Peyer's patch (tissue), 4 donors: ENCODE measurements around the gene GAS2L3. TPM values are rescaled to one million over a fixed set of nuclear protein-coding genes. Genes with fewer than 3 reads are reported as not detected.

Source experiments
- DNase-seq, 3 donors: peaks; one replicate each; pipeline ENCODE4 v3.0.0-alpha.2; 2017 to 2019
- H3K27ac ChIP-seq, 4 donors: fragments of 200-600 bp; sonication (generic); one replicate each; pipeline ENCODE4 v1.5.1; 2016 to 2019
- H3K27me3 ChIP-seq, 2 donors: fragments of 200-600 bp; sonication (generic); one replicate each; pipeline ENCODE4 v1.5.1; 2019
- H3K36me3 ChIP-seq, 3 donors: fragments of 200-600 bp; sonication (generic); one replicate each; pipeline ENCODE4 v1.5.1; 2016 to 2019
- H3K4me1 ChIP-seq, 4 donors: fragments of 200-600 bp; sonication (generic); one replicate each; pipeline ENCODE4 v1.5.1; 2016 to 2019
- H3K4me3 ChIP-seq, 4 donors: fragments of 200-600 bp; sonication (generic); 1 replicate in 3 of 4; 2 replicates in 1 of 4; pipeline ENCODE4 v1.5.1; 2016 to 2019; ENCODE audit warnings: mild to moderate bottlenecking in 1 of 4
- H3K9me3 ChIP-seq, 4 donors: fragments of 200-600 bp; sonication (generic); one replicate each; pipeline ENCODE4 v1.5.1; 2016 to 2019; ENCODE audit warnings: mild to moderate bottlenecking in 1 of 4
- POLR2A ChIP-seq, 2 donors: fragments of 450-650 bp; IDR thresholded peaks; one replicate each; pipeline ENCODE4 v1.5.1; 2017; ENCODE audit warnings: antibody characterized with exemption in 2 of 2, mild to moderate bottlenecking in 2 of 2, moderate library complexity in 2 of 2
- total RNA-seq, 4 donors: library from RNA; depleted of rRNA; stranded (reverse); fragments of >200 nt; gene quantifications; one replicate each; pipeline ENCODE4 v1.1.0, GENCODE V29; 2016
- TF ChIP-seq, protein P1 (sequence below), 6 experiments: fragments of 450-650 bp in 4 of 6; fragments of 200-600 bp in 2 of 6; sonication (generic) in 1 of 6; IDR thresholded peaks; one replicate each; pipeline ENCODE4 v1.5.1; 2017 to 2019; ENCODE audit warnings: antibody characterized with exemption in 6 of 6, mild to moderate bottlenecking in 3 of 6, moderate library complexity in 1 of 6

Gene GAS2L3
- total RNA-seq, 4 donors from 2014 or later, result 2.5 to 20.1 (median 10.3) TPM

DNA sequence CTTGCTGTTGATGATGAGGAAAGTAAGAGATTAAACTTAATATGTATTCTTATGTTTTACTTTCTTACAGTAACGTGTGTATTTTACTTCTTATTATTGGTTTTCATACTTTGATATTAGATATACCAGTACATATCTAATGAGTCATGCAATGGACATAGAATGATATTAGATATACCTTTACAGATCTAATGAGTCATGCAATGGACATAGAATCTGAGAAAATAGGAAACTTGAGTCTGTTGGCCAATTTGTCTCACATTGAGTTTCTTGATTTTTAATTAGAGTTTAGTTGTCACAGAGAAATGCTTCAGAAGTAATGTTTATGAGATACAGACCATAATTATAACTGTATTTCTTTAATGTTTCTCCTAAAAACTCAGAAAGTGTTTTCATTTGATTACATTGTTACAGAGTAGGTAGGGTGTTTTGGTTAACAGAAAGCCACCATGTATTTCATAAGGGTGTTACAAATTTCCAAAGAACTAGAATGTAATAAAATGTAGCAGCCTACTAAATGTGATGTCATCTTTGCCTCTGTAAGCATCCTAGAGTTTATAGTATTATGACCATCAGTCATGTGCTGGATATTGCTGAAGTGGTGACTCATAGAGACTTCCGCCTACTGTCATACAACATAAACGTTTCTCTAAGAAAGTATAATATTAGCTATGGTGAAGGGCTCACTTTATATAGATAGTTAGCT lies 3.0 kb downstream of the GAS2L3 start:
- Histone ChIP-seq H3K9me3 (no peaks in the 10 kb centered on the region), H3K4me3 (no peak overlapping the region), H3K36me3 (no peaks in the 10 kb centered on the region), H3K27ac (no peak overlapping the region), H3K27me3 (no peaks in the 10 kb centered on the region), H3K4me1 (peaks cover 0 to 8% (median 0%) of the 10 kb centered on the region in 4 donors)
- TF ChIP-seq, protein P1, sequence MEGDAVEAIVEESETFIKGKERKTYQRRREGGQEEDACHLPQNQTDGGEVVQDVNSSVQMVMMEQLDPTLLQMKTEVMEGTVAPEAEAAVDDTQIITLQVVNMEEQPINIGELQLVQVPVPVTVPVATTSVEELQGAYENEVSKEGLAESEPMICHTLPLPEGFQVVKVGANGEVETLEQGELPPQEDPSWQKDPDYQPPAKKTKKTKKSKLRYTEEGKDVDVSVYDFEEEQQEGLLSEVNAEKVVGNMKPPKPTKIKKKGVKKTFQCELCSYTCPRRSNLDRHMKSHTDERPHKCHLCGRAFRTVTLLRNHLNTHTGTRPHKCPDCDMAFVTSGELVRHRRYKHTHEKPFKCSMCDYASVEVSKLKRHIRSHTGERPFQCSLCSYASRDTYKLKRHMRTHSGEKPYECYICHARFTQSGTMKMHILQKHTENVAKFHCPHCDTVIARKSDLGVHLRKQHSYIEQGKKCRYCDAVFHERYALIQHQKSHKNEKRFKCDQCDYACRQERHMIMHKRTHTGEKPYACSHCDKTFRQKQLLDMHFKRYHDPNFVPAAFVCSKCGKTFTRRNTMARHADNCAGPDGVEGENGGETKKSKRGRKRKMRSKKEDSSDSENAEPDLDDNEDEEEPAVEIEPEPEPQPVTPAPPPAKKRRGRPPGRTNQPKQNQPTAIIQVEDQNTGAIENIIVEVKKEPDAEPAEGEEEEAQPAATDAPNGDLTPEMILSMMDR (IDR thresholded peaks at IDR 0.05), result no peak
- TF ChIP-seq POLR2A (IDR thresholded peaks at IDR 0.05), result no peak
- no peak for DNase-seq

DNA sequence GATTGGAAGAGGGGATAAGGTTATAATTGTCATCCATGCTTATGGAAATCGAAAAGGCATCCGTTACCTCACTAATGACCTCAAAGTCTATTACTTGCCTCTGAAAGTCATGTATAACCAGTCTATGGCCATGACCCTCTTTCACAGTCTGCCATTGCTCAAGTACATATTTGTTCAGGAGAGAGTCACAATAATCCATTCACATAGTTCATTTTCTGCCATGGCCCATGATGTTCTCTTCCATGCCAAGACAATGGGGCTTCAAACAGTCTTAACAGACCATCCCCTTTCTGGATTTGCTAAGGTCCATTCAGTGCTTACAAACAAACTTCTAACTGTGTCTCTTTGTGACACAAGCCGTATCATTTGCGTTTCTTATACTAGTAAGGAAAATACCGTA lies 5.4 kb downstream of the GAS2L3 start:
- Histone ChIP-seq H3K27ac (no peak overlapping the region), H3K4me3 (no peak overlapping the region), H3K27me3 (no peaks in the 10 kb centered on the region), H3K36me3 (no peaks in the 10 kb centered on the region), H3K4me1 (peaks cover 0 to 3% (median 0%) of the 10 kb centered on the region in 4 donors), H3K9me3 (no peaks in the 10 kb centered on the region)
- DNase-seq, result no peak
- TF ChIP-seq POLR2A (IDR thresholded peaks at IDR 0.05), result no peak
- TF ChIP-seq, protein P1 (IDR thresholded peaks at IDR 0.05), result no peak

DNA sequence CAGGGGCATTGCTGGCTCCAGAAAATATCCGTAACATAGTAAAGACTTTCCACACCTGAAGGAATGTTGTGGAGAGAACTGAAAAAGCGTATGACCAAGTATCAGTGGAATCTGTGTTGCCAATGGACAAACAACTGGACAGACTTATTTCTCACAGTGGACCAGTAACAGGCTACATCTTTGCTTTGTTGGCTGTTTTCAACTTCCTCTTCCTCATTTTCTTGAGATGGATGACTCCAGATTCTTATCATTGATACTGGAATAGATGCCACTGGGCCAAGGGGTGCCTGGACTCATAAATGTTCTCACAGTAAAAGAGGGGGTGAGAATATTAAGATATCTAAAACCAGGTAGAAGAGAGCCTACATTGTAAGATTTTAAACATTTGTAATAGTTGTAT lies 6.4 kb downstream of the GAS2L3 start:
- DNase-seq, result no peak
- H3K36me3 ChIP-seq, result no peaks in the 10 kb centered on the region
- TF ChIP-seq, protein P1 (IDR thresholded peaks at IDR 0.05), result no peak
- TF ChIP-seq POLR2A (IDR thresholded peaks at IDR 0.05), result no peak
- no peaks in the 10 kb centered on the region for H3K9me3 ChIP-seq
- H3K4me1 ChIP-seq, result no peaks in the 10 kb centered on the region
- H3K27ac ChIP-seq, result no peak overlapping the region
- H3K27me3 ChIP-seq, result no peaks in the 10 kb centered on the region
- no peak overlapping the region for H3K4me3 ChIP-seq

DNA sequence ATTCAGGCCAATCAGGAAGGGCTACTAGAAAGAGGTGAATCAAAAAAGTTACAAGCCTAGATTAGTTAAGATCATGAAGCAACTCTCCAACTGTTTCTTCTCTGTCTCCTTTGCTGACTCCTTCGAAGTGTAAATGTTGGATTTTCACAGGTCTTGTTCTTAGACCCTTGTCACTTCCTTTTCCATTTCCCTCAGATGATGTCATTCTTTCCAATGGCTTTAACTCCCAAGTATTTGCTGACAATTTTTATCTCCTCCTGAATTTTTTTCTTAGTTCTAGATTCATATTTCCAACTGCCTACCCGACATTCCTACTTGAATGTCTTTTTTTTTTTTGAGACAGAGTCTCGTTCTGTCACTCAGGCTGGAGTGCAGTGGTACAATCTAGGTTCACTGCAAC lies 10.8 kb downstream of the GAS2L3 start:
- no peak overlapping the region for H3K27ac ChIP-seq
- no peak for DNase-seq
- no peak for TF ChIP-seq POLR2A (IDR thresholded peaks at IDR 0.05)
- TF ChIP-seq, protein P1 (IDR thresholded peaks at IDR 0.05), result no peak
- no peaks in the 10 kb centered on the region for H3K27me3 ChIP-seq
- H3K4me1 ChIP-seq, result no peaks in the 10 kb centered on the region
- H3K36me3 ChIP-seq, result no peaks in the 10 kb centered on the region
- H3K4me3 ChIP-seq, result no peak overlapping the region
- peaks cover 0 to 5% (median 0%) of the 10 kb centered on the region in 4 donors for H3K9me3 ChIP-seq

DNA sequence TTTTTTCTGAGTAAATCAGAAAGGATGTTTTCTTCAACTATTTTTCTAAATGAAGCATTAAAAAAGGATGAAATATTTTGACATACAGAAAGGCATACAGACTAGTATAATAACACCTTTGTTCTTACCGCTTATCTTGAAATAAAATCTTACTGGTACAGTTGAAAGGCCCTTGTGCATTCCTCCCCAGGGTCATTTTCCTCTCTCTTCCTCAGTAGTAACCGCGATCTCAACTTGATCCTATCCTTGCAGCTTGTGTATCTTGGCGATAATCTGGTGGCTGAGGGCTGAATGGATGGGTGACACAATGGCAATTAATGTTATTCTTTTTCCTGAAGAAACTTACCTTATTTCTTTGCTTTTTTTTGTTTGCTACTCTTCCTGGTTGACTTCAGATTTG lies 18.5 kb downstream of the GAS2L3 start:
- Histone ChIP-seq H3K9me3 (peaks cover 0 to 5% (median 0%) of the 10 kb centered on the region in 4 donors), H3K36me3 (no peaks in the 10 kb centered on the region), H3K4me3 (no peak overlapping the region), H3K27ac (no peak overlapping the region), H3K27me3 (no peaks in the 10 kb centered on the region), H3K4me1 (no peaks in the 10 kb centered on the region)
- DNase-seq, result no peak
- TF ChIP-seq, protein P1 (IDR thresholded peaks at IDR 0.05), result no peak
- no peak for TF ChIP-seq POLR2A (IDR thresholded peaks at IDR 0.05)
